ENCODE measurements around the gene RAD50.

RAD50 gene

DNA sequence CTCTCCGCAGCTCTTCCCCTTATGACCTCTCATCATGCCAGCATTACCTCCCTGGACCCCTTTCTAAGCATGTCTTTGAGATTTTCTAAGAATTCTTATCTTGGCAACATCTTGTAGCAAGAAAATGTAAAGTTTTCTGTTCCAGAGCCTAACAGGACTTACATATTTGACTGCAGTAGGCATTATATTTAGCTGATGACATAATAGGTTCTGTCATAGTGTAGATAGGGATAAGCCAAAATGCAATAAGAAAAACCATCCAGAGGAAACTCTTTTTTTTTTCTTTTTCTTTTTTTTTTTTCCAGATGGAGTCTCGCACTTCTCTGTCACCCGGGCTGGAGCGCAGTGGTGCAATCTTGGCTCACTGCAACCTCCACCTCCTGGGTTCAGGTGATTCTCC, 80.5 kb downstream of the RAD50 start:
- DNase-seq: no peak

DNA sequence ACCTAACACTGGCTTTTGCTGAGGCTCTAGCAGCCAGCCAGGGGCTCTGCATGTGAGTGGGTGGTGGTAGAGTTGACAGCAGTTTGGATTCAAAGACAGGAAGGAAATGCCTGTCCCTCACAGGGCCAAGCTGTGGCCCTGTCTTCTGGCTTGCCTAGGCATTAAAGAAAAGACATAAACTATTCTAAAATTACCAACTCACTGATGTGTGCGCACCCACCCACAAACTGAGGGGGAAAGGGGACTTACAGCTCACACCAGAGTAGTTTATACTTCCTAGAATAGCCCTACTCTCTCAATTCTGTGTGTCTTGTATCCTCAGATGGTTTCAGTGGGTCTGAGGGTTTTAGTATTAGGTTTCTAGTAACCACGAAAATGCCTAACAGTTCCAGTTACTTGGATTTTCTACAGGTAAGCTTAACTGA, 82.9 kb downstream of the RAD50 start:
- DNase-seq: no peak

DNA sequence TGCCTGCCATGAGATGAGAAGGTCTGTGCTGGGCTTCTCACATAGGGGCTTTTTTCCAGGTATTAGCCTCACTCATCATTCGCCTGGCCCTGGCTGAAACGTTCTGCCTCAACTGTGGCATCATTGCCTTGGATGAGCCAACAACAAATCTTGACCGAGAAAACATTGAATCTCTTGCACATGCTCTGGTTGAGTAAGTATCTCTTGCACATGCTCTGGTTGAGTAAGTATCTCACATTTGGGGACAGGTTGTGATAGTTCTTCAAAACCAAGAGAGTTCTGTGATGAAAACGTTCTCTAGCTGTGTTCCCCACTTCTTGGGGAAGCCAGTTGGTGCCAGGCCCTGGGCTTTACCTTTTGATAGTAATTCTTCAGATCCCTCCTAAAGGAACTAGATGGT, 83.8 kb downstream of the RAD50 start:
- no peak for DNase-seq

DNA sequence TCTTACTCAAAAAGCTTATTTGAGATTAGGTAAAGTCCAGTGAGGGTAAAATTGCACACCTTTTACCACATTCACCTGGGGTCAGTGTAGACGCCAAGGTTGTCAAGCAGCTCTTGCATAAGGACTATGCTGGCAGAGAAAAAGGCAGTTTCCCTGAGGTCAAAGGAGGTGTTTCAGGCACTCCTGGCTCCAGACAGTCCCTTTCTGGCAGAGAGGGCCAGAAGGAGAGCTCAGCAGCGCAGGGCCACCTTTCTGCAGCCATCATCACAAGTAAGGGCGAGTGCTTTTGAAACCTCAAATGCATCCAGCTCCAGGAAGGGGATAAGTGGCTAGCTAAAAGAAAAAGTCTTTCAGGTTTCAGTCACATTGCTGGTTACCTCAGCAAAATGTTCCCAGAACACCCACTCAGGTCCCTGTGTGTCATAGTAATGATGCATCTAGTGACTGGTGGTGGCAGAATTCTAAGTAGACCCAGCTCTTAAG, 84.5 kb downstream of the RAD50 start:
- DNase-seq: no peak

DNA sequence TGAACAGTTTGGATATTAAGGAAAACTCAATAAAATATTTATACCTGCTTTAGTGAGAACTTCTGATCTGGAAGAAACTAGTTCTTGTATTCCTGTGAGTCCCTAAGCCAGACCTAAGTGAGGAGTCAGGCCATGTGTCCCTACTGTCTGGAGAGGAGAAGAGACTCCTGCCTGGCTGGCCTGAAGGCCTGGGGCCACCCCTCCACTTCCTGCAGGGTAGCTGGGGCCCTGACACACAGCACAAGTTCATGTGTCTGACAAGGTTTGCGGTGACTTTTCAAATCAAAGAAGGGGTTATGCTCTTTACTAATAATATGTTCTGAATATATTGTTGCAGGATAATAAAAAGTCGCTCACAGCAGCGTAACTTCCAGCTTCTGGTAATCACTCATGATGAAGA, 85.1 kb downstream of the RAD50 start:
- DNase-seq: no peak

DNA sequence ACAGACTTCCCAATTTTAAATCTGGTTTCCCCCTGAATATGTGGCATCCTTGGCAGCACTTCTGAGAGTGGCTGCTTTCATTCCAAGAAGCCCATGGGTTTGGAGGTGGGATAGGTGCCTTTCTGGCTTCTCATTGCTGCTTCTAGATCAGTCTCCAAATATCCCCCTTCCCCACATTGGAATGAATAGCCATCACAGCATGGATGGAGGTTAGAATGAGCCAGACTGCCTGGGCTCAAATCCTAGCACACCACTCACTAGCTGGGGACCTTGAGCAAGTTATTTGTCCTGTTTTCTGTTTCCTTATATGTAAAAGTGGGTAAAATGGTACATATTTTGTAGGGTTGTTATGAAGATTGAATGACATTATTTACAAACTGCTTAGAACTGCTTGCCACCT, 87.4 kb downstream of the RAD50 start:
- no peak for DNase-seq

DNA sequence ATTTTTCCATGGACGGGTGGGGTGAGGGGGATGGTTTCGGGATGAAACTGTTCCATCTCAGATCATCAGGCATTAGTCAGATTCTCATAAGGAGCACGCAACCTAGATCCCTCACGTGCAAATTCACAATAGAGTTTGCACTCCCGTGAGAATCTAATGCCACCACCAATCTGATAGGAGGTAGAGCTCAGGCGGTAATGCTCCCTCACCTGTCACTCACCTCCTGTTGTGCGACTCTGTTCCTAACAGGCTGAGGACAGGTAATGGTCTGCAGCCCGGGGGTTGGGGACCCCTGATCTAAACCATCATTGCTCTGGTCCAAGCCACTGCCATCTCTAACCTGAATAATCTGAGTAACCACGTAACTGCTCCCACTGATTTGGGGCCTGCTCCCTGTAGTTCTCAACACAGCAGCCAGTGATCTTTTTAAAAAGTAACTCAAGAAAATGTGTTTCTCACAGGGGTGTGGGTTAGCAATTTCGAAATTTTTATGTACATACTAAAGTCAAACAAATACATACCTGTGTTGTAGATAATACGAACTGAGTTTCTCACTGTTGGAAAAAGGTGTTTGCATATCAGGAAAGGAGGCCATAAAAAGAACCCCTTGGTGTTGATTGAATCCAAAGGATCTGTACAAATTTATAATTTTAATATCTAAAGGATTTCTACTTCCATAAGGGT, 89.9 kb downstream of the RAD50 start:
- DNase-seq: no peak

DNA sequence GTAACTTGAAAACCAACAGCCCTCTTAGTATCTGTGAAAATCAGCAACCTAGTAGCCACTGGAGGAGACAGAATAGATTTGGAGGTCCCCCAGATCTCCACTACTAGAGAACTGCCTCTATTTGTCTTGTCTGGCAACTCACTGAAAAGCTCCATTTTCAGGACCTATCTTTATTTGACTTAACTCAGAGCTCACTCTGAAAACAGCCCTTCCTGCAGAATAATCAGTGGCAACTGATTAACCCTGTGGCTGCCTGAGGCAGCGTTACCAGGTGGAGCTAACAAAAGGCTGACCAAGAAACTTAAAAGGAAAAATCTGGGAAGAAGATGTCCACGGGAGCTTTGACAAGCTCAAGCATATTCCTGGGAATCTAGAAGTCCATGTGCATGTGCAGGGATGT, 90.7 kb downstream of the RAD50 start:
- no peak for DNase-seq

DNA sequence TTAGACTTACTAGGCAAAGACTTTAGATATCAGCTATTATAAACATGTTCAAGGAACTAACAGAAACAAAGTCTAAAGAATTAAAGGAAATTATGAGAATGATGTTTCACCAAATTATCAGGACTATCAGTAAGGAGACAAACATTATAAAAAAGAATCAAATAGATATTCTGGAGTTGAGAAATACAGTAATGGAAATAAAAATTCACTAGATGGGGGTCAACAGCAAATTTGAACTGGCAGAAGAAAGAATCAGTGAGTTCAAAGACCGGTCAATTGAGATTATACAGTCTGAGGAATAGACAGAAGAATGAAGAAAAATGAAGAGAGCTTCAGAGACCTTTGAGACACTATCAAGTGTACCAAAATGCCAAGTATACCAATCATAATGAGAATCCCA, 91.6 kb downstream of the RAD50 start:
- DNase-seq: no peak

DNA sequence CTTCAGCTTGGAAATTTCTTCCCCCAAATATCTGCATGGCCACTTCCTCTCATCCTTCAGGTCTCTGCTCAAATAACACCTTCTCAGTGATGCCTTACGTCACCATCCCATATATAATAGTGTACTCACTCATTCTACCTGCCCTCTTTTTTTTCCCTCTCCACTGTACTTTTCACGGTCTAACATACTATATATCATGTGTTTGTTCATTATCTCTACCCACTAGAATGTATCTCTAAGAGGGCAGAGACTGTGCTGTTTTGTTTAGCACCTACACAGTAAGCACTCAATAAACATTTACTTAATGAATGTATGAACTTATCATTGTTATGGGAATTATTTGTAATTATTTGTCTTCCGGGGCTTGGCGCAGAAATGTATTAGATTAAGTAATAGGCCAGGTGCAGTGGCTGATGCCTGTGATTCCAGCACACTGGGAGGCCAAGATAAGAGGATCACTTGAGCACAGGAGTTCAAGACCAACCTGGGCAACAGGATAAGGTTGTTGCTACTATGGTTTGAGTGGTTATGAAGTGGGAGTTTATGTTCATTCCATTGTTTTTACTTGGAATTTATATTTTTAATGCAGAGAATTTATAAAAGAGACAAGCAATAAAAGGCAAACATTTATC, 95.2 kb downstream of the RAD50 start:
- no peak for DNase-seq

DNA sequence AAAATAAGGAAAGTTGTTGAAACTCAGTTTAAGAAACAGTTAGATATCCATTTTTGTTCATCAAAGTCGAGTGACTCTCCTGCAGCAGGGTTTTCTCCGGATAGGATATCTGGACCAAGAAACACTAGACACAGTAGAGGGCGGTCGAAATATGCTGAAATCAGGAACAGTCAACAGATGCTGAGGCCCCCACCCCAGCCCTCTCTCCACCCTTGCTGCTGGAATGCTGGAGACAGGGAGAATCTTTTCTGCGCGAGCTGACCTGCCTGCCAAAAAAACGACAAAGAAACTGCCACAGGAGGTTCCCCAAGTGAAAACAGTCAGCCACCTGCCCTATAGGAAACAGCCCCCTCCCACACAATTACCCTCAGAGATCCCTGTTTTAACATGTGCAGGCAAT, 96.9 kb downstream of the RAD50 start:
- DNase-seq: no peak

DNA sequence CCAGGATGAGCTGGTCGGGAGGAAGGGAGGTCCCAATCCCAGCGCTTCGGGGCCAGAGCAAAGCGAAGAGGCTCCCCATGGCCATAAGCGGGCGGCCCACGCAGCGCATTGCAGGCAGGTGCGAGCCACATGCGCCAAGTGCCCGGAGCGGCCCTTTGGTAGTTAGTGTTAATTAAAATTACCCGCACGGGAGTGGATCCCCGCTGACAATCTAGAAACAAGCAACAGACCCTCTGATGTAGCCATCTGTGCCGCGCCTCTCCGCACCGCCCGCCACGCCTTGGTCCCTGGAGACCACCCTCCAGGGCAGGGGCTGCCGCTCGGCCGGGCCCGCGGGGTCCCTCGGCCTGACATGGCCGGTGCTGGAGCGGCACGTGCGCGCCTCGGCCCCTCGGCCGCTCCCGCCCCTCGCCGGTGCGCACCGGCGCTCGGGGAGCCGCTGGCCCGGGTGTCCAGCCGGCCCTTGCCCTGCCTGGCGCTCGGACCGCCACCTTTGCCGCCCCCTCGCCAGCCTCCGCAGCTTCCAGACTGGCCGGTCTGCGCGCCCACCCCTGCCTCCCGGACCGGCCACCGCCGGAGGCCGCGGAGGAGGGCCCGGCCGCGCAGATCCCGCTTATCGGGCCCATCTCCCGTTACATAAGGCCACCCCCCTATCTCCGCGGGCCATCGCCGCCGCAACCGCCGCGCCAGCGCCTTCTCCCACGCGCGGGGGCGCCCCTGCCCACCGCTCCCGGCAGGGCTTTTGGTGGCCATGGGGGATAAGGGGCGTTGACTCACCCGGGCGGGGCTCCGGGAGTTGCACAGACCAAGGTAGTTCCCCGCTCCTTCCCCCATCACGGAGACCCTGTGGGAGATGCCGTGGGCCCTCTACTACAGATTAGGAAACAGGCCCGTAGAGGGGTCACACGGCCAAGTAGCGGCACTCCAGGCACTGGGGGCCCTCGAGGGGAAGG, 99.3 kb downstream of the RAD50 start:
- DNase-seq: no peak

DNA sequence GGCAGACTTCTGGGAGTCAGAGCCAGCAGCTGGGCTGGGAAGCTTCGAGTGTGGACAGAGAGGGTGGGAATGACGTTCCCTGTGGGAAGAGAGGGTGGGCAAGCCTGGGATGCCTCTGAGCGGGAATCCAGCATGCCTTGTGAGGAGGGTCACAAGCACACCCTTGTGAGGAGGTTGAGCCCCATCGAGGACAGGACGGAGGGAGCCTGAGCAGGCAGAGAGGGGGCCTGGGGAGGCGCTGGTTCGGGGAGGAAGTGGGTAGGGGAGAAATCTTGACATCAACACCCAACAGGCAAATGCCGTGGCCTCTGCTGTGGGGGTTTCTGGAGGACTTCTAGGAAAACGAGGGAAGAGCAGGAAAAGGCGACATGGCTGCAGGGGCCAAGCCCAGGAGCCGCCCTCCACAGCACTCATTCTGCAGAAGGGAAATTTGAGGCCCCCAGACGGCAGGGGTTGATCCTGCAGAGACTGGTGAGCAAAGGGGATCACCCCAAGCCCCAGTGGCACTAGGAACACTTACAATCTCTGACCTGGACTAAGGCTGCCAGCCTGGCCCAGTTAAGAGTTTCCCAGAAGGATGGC, 100.1 kb downstream of the RAD50 start:
- no peak for DNase-seq

DNA sequence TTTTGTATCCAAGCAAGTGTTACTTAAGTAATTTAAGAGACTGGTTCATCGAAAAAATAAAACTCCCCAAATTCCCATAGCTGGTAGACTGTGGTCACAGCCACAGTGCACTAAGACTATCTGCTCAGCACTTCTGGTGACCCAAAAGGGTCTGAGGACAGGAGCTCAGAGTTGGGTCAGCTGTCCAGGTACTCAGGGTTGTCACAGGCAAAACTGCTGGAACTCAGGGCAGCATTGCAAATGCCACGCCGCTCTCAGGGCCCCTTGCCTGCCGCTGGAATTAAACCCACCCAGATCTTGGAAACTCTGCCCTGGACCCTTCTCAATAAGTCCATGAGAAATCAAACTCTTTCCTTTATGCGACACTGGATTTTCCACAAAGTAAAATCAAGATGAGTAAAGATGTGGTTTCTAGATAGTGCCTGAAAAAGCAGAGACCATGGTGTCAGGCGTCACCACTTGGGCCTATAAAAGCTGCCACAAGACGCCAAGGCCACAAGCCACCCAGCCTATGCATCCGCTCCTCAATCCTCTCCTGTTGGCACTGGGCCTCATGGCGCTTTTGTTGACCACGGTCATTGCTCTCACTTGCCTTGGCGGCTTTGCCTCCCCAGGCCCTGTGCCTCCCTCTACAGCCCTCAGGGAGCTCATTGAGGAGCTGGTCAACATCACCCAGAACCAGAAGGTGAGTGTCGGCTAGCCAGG, 101.1 kb downstream of the RAD50 start, which contains the start of gene IL13:
Gene IL13 (plus strand): TSS at position 498 of the 705 bp plus-strand sequence. CDS start 14 bp downstream, at position 512.
- no peak for DNase-seq

DNA sequence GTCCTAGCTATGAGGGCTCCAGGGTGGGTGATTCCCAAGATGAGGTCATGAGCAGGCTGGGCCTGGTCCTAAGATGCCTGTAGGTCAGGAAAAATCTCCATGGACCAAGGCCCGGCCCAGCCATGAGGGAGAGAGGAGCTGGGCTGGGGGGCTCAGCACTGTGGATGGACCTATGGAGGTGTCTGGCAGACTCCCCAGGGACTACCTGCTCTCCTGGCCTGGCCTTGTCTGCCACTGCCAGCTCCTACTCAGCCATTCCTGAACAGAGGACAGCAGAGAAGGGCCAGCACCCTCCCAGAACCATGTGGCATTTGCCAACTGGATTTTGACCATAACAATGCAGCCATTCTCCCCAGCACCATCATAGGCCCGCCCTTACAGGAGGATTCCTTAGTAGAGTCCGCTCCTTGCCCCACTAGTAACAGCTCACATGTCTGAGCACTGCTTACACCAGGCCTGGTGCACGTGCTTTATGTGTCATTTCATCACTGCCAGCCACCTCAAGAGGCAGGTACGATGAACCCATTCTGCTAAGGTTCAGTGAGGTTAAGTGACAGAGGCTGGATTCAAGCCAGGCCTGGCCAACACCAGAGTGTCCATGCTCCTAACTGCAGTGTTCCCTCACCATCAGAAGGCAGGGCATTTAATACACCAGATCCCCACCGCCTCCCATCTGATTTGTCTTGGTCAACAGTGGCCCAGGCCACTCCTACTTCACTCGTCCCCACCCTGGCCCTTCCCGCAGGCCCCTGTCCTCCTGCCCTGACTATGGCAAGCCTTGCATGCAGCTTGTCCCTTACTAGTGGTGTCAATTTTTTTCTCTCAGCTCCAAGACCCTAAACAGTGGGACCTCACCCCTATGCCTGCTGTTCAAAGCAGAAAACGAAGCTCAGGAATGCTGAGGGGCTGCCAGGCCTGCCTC, 101.9 kb downstream of the RAD50 start:
- DNase-seq: no peak

DNA sequence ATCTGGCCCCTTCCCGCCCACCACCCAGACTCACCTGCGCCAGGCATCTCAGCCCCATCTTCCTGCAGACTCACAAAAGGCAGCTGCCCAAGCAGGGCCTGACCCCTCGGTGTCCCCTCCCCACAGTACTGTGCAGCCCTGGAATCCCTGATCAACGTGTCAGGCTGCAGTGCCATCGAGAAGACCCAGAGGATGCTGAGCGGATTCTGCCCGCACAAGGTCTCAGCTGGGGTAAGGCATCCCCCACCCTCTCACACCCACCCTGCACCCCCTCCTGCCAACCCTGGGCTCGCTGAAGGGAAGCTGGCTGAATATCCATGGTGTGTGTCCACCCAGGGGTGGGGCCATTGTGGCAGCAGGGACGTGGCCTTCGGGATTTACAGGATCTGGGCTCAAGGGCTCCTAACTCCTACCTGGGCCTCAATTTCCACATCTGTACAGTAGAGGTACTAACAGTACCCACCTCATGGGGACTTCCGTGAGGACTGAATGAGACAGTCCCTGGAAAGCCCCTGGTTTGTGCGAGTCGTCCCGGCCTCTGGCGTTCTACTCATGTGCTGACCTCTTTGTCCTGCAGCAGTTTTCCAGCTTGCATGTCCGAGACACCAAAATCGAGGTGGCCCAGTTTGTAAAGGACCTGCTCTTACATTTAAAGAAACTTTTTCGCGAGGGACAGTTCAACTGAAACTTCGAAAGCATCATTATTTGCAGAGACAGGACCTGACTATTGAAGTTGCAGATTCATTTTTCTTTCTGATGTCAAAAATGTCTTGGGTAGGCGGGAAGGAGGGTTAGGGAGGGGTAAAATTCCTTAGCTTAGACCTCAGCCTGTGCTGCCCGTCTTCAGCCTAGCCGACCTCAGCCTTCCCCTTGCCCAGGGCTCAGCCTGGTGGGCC, 103.1 kb downstream of the RAD50 start:
- DNase-seq: no peak

DNA sequence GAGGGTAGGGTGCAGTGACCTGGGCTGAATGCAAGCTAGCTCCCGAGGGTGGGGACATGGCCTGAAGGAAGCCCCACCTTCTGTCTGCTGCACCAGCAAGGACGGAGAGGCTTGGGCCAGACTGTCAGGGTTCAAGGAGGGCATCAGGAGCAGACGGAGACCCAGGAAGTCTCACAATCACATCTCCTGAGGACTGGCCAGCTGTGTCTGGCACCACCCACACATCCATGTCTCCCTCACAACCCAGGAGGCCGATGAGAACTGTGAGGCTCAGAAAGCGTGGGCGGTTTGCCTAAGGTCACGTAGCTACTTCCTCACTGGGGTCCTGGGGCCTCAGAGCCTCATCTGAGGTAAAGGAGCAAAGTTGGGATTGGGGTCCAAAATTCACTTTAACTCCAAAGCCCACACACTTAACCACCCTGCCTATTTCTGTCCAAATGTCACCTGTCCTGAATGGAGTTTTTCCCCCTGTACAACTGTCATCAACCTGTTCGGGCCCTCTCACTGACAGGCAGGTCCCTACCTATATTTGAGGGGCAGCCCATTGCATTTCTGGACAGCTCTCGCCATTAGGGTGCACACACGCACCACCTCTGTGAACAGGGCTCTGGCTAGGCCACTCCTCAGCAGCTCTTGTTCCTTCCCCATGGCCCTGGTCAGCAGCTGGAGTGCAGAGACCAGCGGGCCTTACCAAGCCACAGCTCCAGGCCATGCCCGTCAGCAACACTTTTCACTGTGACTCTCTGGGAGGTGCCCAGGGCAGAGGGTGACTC, 104.6 kb downstream of the RAD50 start:
- no peak for DNase-seq

DNA sequence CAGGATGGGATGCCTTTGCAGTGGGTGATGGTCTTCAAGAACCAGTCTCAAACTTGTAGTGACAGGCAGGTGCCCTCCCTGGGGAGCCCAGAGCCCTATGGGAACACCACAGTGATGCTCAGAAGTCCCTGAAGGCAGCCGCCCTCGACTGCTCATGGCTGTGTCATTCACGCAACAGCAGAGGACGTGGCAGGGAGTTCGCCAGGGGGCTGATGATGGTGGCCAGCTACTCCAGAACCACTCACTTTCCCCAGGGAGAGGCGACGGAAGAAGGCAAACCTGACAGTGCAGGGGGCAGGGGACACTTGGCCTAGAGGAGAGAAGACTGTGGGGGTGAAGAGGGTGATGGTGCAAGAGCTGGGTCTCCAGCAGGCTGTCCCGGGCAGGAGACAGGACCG, 105.2 kb downstream of the RAD50 start:
- DNase-seq: no peak

Data from SIG-M5 (cell line).